HepG2 (cell line): ENCODE measurements around the gene QTRT2. TPM values are rescaled to one million over a fixed set of nuclear protein-coding genes. Genes with fewer than 3 reads are reported as not detected.

Experiments used
- CREB1 ChIP-seq, 2 experiments: fragments of 450-650 bp in 1 of 2; IDR thresholded peaks; 2 replicates each; pipeline ENCODE4 v1.6.1; 2016 to 2017; ENCODE audit warnings: control low read depth in 1 of 2, mild to moderate bottlenecking in 1 of 2, missing compliant biosample characterization in 1 of 2, missing genetic modification characterization in 1 of 2
- JDP2 ChIP-seq: sonication (generic); formaldehyde crosslinking; IDR thresholded peaks from 2 replicates; pipeline ENCODE4 v1.8.1; 2022; ENCODE audit warnings: missing genetic modification reagents, borderline replicate concordance
- KMT2B ChIP-seq: IDR thresholded peaks from 2 replicates; pipeline ENCODE4 v1.6.1; 2016; ENCODE audit warnings: missing genetic modification reagents, missing compliant biosample characterization
- MZF1 ChIP-seq: sonication (generic); formaldehyde crosslinking; IDR thresholded peaks from 2 replicates; pipeline ENCODE4 v1.8.1; 2023; ENCODE audit warnings: mild to moderate bottlenecking, missing genetic modification reagents, borderline replicate concordance
- SIN3B ChIP-seq: fragments of 150-350 bp; IDR thresholded peaks from 2 replicates; pipeline ENCODE4 v1.6.1; 2014; ENCODE audit warnings: low read length
- SMARCC2 ChIP-seq: fragments of 450-650 bp; IDR thresholded peaks from 2 replicates; pipeline ENCODE4 v1.6.1; 2017; ENCODE audit warnings: antibody characterized with exemption, mild to moderate bottlenecking
- SRSF1 ChIP-seq: fragments of 200-400 bp; formaldehyde crosslinking; optimal IDR thresholded peaks from 2 replicates; pipeline ENCODE3; 2017; ENCODE audit warnings: mild to moderate bottlenecking, low read depth, low read length, moderate library complexity
- TARDBP ChIP-seq: sonication (generic); formaldehyde crosslinking; IDR thresholded peaks from 2 replicates; pipeline ENCODE4 v1.8.0; 2022; ENCODE audit warnings: mild to moderate bottlenecking, missing genetic modification reagents
- ZNF136 ChIP-seq: sonication (generic); formaldehyde crosslinking; IDR thresholded peaks from 2 replicates; pipeline ENCODE4 v1.8.1; 2022; ENCODE audit warnings: low read depth, mild to moderate bottlenecking, moderate library complexity, missing genetic modification reagents
- polyA plus RNA-seq, 8 experiments: library from polyadenylated mRNA; depleted of rRNA in 3 of 8; stranded (reverse) in 7 of 8; unstranded in 1 of 8; fragments of >200 nt; fragmentation: Illumina TruSeq in 4 of 8; extraction: Trizol in 4 of 8; gene quantifications; 2 replicates each; pipeline versions ENCODE4 v1.2.1 to v1.2.3, GENCODE V29; 2011 to 2016; ENCODE audit warnings: low read depth in 4 of 8, missing spikeins in 1 of 8, mixed read lengths in 1 of 8; ENCODE audit not compliant: insufficient read depth in 1 of 8
- total RNA-seq, 5 experiments: library from RNA; depleted of rRNA; stranded (reverse); fragments of >200 nt; fragmentation: Illumina TruSeq; extraction: Trizol; gene quantifications; 2 replicates each; pipeline ENCODE4 v1.2.3, GENCODE V29; 2016; ENCODE audit warnings: low read depth in 1 of 5
- TF ChIP-seq, protein P1 (sequence below): sonication (generic); formaldehyde crosslinking; IDR thresholded peaks from 2 replicates; pipeline ENCODE4 v1.4.0; 2020; ENCODE audit warnings: mild to moderate bottlenecking, low read depth, missing genetic modification reagents
- TF ChIP-seq, protein P2 (sequence below): sonication (generic); formaldehyde crosslinking; IDR thresholded peaks from 2 replicates; pipeline ENCODE4 v1.4.0; 2020; ENCODE audit warnings: mild to moderate bottlenecking, missing genetic modification reagents, borderline replicate concordance
- TF ChIP-seq, protein P3 (sequence below): sonication (generic); formaldehyde crosslinking; conservative IDR thresholded peaks from 2 replicates; pipeline ENCODE4 v1.8.1; 2023; ENCODE audit warnings: missing genetic modification reagents
- TF ChIP-seq, protein P4 (sequence below), 2 experiments: fragments of 450-650 bp in 1 of 2; sonication (generic) in 1 of 2; formaldehyde crosslinking in 1 of 2; IDR thresholded peaks; 2 replicates each; pipeline versions ENCODE4 v1.6.1 to v1.8.0; 2016 to 2022; ENCODE audit warnings: antibody characterized with exemption in 1 of 2, mild to moderate bottlenecking in 1 of 2, missing genetic modification reagents in 1 of 2
- TF ChIP-seq, protein P5 (sequence below): IDR thresholded peaks from 2 replicates; pipeline ENCODE4 v1.6.1; 2016

QTRT2 gene
- total and polyA plus RNA-seq, 2 of the 13 experiments (the other 11 are each of a cell fraction or from before 2014, with no cell fraction given) = 7.1 to 33.4 TPM

DNA sequence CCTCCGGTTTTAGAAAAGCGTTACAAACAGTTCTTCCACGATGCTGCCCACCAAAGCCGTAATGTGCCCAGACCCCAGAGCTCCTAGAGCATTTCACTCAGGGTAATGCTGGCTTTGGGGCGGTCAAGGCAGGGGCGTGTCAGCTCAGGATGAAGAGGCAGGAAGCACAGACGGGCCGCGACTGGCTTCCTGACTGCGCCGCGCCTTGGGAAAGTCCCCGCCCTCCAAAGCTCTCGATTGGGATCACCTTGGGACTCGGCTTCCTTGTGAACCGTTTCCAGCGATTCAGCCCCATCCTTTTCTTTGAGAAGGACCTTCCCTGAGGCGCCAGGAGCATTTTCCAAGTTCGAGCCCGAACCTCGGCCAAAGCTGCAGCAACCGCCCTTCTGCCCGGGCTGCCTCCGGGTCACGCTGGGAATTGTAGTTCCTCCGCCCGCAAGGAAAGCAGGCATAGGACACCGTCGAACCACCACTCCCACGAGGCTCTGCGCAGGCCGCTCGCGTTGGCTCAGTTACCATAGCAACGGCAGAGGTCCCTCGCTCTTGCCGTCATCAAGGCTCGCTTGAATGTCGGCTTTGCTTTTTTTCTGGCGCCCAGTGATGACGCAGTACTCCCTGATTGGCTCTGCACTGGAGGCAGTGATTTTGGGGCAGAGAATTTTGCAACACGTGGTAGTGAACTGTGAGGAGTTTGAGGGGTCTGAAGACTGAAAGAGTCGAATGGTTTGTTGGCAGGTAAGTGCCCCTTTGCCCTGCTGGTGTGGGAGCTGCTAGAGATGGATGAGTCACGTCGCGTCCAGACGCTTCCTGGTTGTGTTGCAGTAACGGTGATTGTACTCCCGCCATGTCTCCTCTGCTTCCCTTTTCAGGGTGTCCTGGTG, at the start of gene QTRT2, which contains the start of gene CCDC191 (continued):
- TF ChIP-seq MZF1 (no peak), KMT2B (CRISPR knock-in tag) (peak; percentile 97), SRSF1 (no peak), ZNF136 (CRISPR knock-in tag) (peak; percentile 69; the same call in 1 of the 2 replicates), TARDBP (peak; percentile 71), SIN3B (peak; percentile 81), SMARCC2 (no peak), JDP2 (no peak), CREB1 (IDR thresholded peaks at IDR 0.05) (peak; percentile 99), CREB1 (CRISPR knock-in tag; IDR thresholded peaks at IDR 0.05) (peak; percentile 100)
- TF ChIP-seq, protein P1, sequence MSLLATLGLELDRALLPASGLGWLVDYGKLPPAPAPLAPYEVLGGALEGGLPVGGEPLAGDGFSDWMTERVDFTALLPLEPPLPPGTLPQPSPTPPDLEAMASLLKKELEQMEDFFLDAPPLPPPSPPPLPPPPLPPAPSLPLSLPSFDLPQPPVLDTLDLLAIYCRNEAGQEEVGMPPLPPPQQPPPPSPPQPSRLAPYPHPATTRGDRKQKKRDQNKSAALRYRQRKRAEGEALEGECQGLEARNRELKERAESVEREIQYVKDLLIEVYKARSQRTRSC (CRISPR knock-in tag) = no peak
- TF ChIP-seq, protein P2, sequence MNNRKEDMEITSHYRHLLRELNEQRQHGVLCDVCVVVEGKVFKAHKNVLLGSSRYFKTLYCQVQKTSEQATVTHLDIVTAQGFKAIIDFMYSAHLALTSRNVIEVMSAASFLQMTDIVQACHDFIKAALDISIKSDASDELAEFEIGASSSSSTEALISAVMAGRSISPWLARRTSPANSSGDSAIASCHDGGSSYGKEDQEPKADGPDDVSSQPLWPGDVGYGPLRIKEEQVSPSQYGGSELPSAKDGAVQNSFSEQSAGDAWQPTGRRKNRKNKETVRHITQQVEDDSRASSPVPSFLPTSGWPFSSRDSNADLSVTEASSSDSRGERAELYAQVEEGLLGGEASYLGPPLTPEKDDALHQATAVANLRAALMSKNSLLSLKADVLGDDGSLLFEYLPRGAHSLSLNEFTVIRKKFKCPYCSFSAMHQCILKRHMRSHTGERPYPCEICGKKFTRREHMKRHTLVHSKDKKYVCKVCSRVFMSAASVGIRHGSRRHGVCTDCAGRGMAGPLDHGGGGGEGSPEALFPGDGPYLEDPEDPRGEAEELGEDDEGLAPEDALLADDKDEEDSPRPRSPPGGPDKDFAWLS (CRISPR knock-in tag) = no peak
- TF ChIP-seq, protein P3, sequence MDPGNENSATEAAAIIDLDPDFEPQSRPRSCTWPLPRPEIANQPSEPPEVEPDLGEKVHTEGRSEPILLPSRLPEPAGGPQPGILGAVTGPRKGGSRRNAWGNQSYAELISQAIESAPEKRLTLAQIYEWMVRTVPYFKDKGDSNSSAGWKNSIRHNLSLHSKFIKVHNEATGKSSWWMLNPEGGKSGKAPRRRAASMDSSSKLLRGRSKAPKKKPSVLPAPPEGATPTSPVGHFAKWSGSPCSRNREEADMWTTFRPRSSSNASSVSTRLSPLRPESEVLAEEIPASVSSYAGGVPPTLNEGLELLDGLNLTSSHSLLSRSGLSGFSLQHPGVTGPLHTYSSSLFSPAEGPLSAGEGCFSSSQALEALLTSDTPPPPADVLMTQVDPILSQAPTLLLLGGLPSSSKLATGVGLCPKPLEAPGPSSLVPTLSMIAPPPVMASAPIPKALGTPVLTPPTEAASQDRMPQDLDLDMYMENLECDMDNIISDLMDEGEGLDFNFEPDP = no peak
- TF ChIP-seq, protein P4, sequence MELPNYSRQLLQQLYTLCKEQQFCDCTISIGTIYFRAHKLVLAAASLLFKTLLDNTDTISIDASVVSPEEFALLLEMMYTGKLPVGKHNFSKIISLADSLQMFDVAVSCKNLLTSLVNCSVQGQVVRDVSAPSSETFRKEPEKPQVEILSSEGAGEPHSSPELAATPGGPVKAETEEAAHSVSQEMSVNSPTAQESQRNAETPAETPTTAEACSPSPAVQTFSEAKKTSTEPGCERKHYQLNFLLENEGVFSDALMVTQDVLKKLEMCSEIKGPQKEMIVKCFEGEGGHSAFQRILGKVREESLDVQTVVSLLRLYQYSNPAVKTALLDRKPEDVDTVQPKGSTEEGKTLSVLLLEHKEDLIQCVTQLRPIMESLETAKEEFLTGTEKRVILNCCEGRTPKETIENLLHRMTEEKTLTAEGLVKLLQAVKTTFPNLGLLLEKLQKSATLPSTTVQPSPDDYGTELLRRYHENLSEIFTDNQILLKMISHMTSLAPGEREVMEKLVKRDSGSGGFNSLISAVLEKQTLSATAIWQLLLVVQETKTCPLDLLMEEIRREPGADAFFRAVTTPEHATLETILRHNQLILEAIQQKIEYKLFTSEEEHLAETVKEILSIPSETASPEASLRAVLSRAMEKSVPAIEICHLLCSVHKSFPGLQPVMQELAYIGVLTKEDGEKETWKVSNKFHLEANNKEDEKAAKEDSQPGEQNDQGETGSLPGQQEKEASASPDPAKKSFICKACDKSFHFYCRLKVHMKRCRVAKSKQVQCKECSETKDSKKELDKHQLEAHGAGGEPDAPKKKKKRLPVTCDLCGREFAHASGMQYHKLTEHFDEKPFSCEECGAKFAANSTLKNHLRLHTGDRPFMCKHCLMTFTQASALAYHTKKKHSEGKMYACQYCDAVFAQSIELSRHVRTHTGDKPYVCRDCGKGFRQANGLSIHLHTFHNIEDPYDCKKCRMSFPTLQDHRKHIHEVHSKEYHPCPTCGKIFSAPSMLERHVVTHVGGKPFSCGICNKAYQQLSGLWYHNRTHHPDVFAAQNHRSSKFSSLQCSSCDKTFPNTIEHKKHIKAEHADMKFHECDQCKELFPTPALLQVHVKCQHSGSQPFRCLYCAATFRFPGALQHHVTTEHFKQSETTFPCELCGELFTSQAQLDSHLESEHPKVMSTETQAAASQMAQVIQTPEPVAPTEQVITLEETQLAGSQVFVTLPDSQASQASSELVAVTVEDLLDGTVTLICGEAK (IDR thresholded peaks at IDR 0.05) = no peak
- TF ChIP-seq, protein P4 (CRISPR knock-in tag; IDR thresholded peaks at IDR 0.05) = no peak; the same call in 1 of the 2 replicates
- TF ChIP-seq, protein P5, sequence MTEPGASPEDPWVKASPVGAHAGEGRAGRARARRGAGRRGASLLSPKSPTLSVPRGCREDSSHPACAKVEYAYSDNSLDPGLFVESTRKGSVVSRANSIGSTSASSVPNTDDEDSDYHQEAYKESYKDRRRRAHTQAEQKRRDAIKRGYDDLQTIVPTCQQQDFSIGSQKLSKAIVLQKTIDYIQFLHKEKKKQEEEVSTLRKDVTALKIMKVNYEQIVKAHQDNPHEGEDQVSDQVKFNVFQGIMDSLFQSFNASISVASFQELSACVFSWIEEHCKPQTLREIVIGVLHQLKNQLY = no peak; the same call in 1 of the 2 replicates
